Measurements from ENCODE around the gene IFNA13.

DNA sequence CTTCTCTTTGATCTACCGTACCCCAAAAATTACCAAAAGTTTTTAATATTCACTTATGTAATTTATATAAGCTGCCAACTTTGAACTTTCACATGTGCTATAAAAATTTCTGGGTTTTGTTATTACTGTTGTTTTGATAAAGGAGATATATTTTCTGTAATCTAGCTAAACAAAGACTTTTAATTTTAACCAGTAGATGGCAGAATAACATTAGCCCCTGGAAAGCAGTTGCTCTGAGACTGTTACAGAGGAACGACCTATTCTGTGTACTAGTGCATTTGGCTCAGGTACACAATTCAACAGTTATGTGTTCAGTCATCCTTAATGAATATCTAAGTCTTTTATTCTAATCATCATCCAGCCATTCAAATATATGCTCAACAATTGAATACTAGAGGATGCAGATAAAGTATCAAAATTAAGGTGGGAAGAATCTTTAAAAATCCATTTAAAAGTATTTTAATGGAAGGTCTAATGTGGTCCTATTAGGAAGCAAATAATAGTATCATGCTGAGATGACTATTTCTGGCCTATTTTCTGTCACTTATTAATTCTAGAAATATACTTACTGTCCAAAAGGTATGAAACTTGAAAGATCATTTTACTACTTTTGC lies 41.2 kb downstream of the IFNA13 start:
- TF ChIP-seq, protein P1, sequence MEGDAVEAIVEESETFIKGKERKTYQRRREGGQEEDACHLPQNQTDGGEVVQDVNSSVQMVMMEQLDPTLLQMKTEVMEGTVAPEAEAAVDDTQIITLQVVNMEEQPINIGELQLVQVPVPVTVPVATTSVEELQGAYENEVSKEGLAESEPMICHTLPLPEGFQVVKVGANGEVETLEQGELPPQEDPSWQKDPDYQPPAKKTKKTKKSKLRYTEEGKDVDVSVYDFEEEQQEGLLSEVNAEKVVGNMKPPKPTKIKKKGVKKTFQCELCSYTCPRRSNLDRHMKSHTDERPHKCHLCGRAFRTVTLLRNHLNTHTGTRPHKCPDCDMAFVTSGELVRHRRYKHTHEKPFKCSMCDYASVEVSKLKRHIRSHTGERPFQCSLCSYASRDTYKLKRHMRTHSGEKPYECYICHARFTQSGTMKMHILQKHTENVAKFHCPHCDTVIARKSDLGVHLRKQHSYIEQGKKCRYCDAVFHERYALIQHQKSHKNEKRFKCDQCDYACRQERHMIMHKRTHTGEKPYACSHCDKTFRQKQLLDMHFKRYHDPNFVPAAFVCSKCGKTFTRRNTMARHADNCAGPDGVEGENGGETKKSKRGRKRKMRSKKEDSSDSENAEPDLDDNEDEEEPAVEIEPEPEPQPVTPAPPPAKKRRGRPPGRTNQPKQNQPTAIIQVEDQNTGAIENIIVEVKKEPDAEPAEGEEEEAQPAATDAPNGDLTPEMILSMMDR (IDR thresholded peaks at IDR 0.05), result peak; percentile 26 to 65 (median 40)
- no peak for TF ChIP-seq POLR2A (IDR thresholded peaks at IDR 0.05)

Measured in testis (tissue), 2 donors.